IPS-15b (cell line): ENCODE data around the gene CTSW.

ENCODE experiments used
- H3K27me3 ChIP-seq: one replicate; pipeline ENCODE4 v1.6.1; 2013; ENCODE audit warnings: low read length; ENCODE audit not compliant: control insufficient read depth, insufficient read depth
- H3K36me3 ChIP-seq: one replicate; pipeline ENCODE4 v1.6.1; 2013; ENCODE audit warnings: low read length; ENCODE audit not compliant: control insufficient read depth, insufficient read depth
- H3K4me1 ChIP-seq: one replicate; pipeline ENCODE4 v1.6.1; 2013; ENCODE audit warnings: mild to moderate bottlenecking, low read length; ENCODE audit not compliant: control insufficient read depth, insufficient read depth
- H3K4me3 ChIP-seq: one replicate; pipeline ENCODE4 v1.5.1; 2013; ENCODE audit warnings: low read depth, low read length
- H3K9ac ChIP-seq: one replicate; pipeline ENCODE4 v1.6.1; 2013; ENCODE audit warnings: low read depth, mild to moderate bottlenecking, low read length
- H3K9me3 ChIP-seq: one replicate; pipeline ENCODE4 v1.6.1; 2013; ENCODE audit warnings: mild to moderate bottlenecking, low read length; ENCODE audit not compliant: control insufficient read depth, insufficient read depth

The CTSW gene

GRCh38 chr11:65850217-65851082 is 29.2 kb upstream of the CTSW start:
- Histone ChIP-seq H3K9ac (no peak overlapping the region), H3K27me3 (no peaks in the 10 kb centered on the region), H3K4me1 (no peaks in the 10 kb centered on the region), H3K4me3 (no peak overlapping the region), H3K36me3 (peaks cover 27% of the 10 kb centered on the region), H3K9me3 (peaks cover 3% of the 10 kb centered on the region)

- H3K9ac ChIP-seq: no peak overlapping the region
- H3K4me3 ChIP-seq: no peak overlapping the region
- peaks cover 3% of the 10 kb centered on the region for H3K9me3 ChIP-seq
- no peaks in the 10 kb centered on the region for H3K27me3 ChIP-seq
- peaks cover 34% of the 10 kb centered on the region for H3K36me3 ChIP-seq
- H3K4me1 ChIP-seq: peaks cover 1% of the 10 kb centered on the region
These were observed 28.5 kb upstream of the CTSW start for GRCh38 chr11:65851083-65851579.

GRCh38 chr11:65851811-65852507 is 27.7 kb upstream of the CTSW start:
- H3K9me3 ChIP-seq: peaks cover 3% of the 10 kb centered on the region
- no peak overlapping the region for H3K9ac ChIP-seq
- no peak overlapping the region for H3K4me3 ChIP-seq
- no peaks in the 10 kb centered on the region for H3K27me3 ChIP-seq
- peaks cover 40% of the 10 kb centered on the region for H3K36me3 ChIP-seq
- H3K4me1 ChIP-seq: peaks cover 5% of the 10 kb centered on the region

- Histone ChIP-seq H3K36me3 (peaks cover 40% of the 10 kb centered on the region), H3K4me3 (no peak overlapping the region)
These were observed 27.0 kb upstream of the CTSW start for GRCh38 chr11:65852508-65853245.

GRCh38 chr11:65853246-65853979 is 26.2 kb upstream of the CTSW start:
- no peak overlapping the region for H3K9ac ChIP-seq
- H3K27me3 ChIP-seq: no peaks in the 10 kb centered on the region
- no peak overlapping the region for H3K4me3 ChIP-seq
- peaks cover 5% of the 10 kb centered on the region for H3K4me1 ChIP-seq
- H3K36me3 ChIP-seq: peaks cover 40% of the 10 kb centered on the region
- H3K9me3 ChIP-seq: peaks cover 3% of the 10 kb centered on the region

More at GRCh38 chr11:65852508-65853245, 27.0 kb upstream of the CTSW start:
- H3K27me3 ChIP-seq: no peaks in the 10 kb centered on the region
- no peak overlapping the region for H3K9ac ChIP-seq
- H3K9me3 ChIP-seq: peaks cover 3% of the 10 kb centered on the region
- H3K4me1 ChIP-seq: peaks cover 5% of the 10 kb centered on the region

GRCh38 chr11:65854161-65854592 is 25.5 kb upstream of the CTSW start:
- peaks cover 5% of the 10 kb centered on the region for H3K4me1 ChIP-seq
- H3K9ac ChIP-seq: no peak overlapping the region
- no peak overlapping the region for H3K4me3 ChIP-seq
- peaks cover 3% of the 10 kb centered on the region for H3K9me3 ChIP-seq
- peaks cover 40% of the 10 kb centered on the region for H3K36me3 ChIP-seq
- H3K27me3 ChIP-seq: no peaks in the 10 kb centered on the region

- Histone ChIP-seq H3K4me1 (peaks cover 5% of the 10 kb centered on the region), H3K27me3 (no peaks in the 10 kb centered on the region), H3K36me3 (peaks cover 40% of the 10 kb centered on the region), H3K9me3 (peaks cover 3% of the 10 kb centered on the region), H3K4me3 (no peak overlapping the region), H3K9ac (no peak overlapping the region)
These were observed 24.5 kb upstream of the CTSW start for GRCh38 chr11:65854852-65855837.

GRCh38 chr11:65855927-65856363 is 23.7 kb upstream of the CTSW start:
- H3K4me1 ChIP-seq: peaks cover 5% of the 10 kb centered on the region
- peak overlapping the region; percentile 98 for H3K4me3 ChIP-seq
- H3K9me3 ChIP-seq: peaks cover 3% of the 10 kb centered on the region
- no peaks in the 10 kb centered on the region for H3K27me3 ChIP-seq
- H3K36me3 ChIP-seq: peaks cover 40% of the 10 kb centered on the region
- H3K9ac ChIP-seq: no peak overlapping the region

GRCh38 chr11:65856689-65857499 is 22.7 kb upstream of the CTSW start:
- Histone ChIP-seq H3K36me3 (peaks cover 40% of the 10 kb centered on the region), H3K4me1 (peaks cover 8% of the 10 kb centered on the region), H3K27me3 (no peaks in the 10 kb centered on the region), H3K4me3 (peak overlapping the region; percentile 98), H3K9ac (peak overlapping the region; percentile 90), H3K9me3 (no peaks in the 10 kb centered on the region)

- Histone ChIP-seq H3K4me3 (peak overlapping the region; percentile 98), H3K27me3 (no peaks in the 10 kb centered on the region), H3K36me3 (peaks cover 38% of the 10 kb centered on the region), H3K9ac (peak overlapping the region; percentile 90), H3K4me1 (peaks cover 8% of the 10 kb centered on the region), H3K9me3 (no peaks in the 10 kb centered on the region)
These were observed 22.2 kb upstream of the CTSW start for GRCh38 chr11:65857500-65857852.
